K562 (cell line): ENCODE results near the gene MTMR3. TPM values are rescaled to one million over a fixed set of nuclear protein-coding genes. Genes with fewer than 3 reads are reported as not detected.

Experiments used
- ATAC-seq: fragments of 200-7000 bp; cut with Tn5 transposase; 3 replicates; pipeline ENCODE4 v1.9.1; 2020; ENCODE audit warnings: moderate library complexity
- BruUV-seq: library from RNA; stranded (reverse); fragments of 400-500 nt; replicated peaks from 2 replicates; lab custom pipeline; 2021; lab: Mats Ljungman, UMichigan
- CTCF ChIA-PET: fragments of 300-600 bp; formaldehyde crosslinking; extraction: SDS; loops from one replicate; lab custom pipeline; 2021; ENCODE audit warnings: low intra/inter-chr PET ratio; lab: Yijun Ruan, JAX
- POLR2A ChIA-PET: fragments of 300-600, 350-650 bp; sonication (Branson Sonifier 250); formaldehyde crosslinking; extraction: SDS; loops from one replicate; lab custom pipeline; 2021; ENCODE audit warnings: antibody characterized with exemption, inconsistent platforms; lab: Yijun Ruan, JAX
- DNase-seq, 4 experiments: peaks; one replicate each; pipeline versions ENCODE4 v3.0.0 to v3.0.0-alpha.2; 2011 to 2018; ENCODE audit warnings: low spot score in 3 of 4, mixed read lengths in 3 of 4; ENCODE audit errors: extremely low read depth in 1 of 4
- FAIRE-seq: peaks from 2 replicates; lab custom pipeline; 2011; peaks lifted over from hg19 to GRCh38; lab: Jason Lieb, UNC
- H2AFZ ChIP-seq: 2 replicates; pipeline ENCODE4 v1.6.0; 2011; ENCODE audit warnings: low read depth, low read length, control low read depth, inconsistent platforms
- H3K27ac ChIP-seq: fragments of 200-600 bp; 3 replicates; pipeline ENCODE4 v1.8.0; 2011; ENCODE audit warnings: low read depth, mild to moderate bottlenecking, control low read depth, inconsistent platforms, low read length, moderate library complexity, mixed read lengths; ENCODE audit errors: extremely low read depth
- H3K27me3 ChIP-seq, 2 experiments: fragments of 300-600 bp in 1 of 2; 2 replicates in 1 of 2; 3 replicates in 1 of 2; pipeline versions ENCODE4 v1.6.0 to v1.8.0; 2011; ENCODE audit warnings: inconsistent platforms in 2 of 2, low read length in 2 of 2, mild to moderate bottlenecking in 1 of 2, mixed read lengths in 1 of 2, moderate library complexity in 1 of 2; ENCODE audit not compliant: control insufficient read depth in 2 of 2, insufficient read depth in 2 of 2
- H3K36me3 ChIP-seq: fragments of 300-600 bp; 3 replicates; pipeline ENCODE4 v1.8.0; 2011; ENCODE audit warnings: mild to moderate bottlenecking, low read length, inconsistent platforms; ENCODE audit not compliant: control insufficient read depth, insufficient read depth
- H3K4me1 ChIP-seq, 2 experiments: fragments of 200-600 bp in 1 of 2; replicated peaks in 1 of 2; 2 replicates in 1 of 2; 3 replicates in 1 of 2; pipeline versions ENCODE4 v1.5.1 to v1.8.0; 2011; ENCODE audit warnings: inconsistent platforms in 2 of 2, low read length in 2 of 2, mild to moderate bottlenecking in 1 of 2, mixed read lengths in 1 of 2, moderate library complexity in 1 of 2; ENCODE audit not compliant: control insufficient read depth in 2 of 2, insufficient read depth in 2 of 2
- H3K4me2 ChIP-seq: 2 replicates; pipeline ENCODE4 v1.6.1; 2011; ENCODE audit warnings: low read length, control low read depth, inconsistent platforms, mixed read lengths; ENCODE audit not compliant: insufficient read depth
- H3K4me3 ChIP-seq: fragments of 200-600 bp; sonication (generic), shearing (Covaris generic); 2 replicates; pipeline ENCODE4 v1.5.1; 2016; ENCODE audit warnings: control low read depth, inconsistent platforms
- H3K79me2 ChIP-seq: fragments of 200-600 bp; 3 replicates; pipeline ENCODE4 v1.8.0; 2011; ENCODE audit warnings: low read length, inconsistent platforms; ENCODE audit not compliant: control insufficient read depth, insufficient read depth
- H3K9ac ChIP-seq, 2 experiments: 2 replicates each; pipeline versions ENCODE4 v1.6.0 to v1.6.1; 2011; ENCODE audit warnings: low read depth in 2 of 2, low read length in 2 of 2, control low read depth in 1 of 2, inconsistent platforms in 1 of 2, mild to moderate bottlenecking in 1 of 2, mixed read lengths in 1 of 2; ENCODE audit not compliant: insufficient read depth in 1 of 2
- H3K9me1 ChIP-seq: one replicate; pipeline ENCODE4 v1.6.0; 2011; ENCODE audit warnings: inconsistent platforms, mild to moderate bottlenecking, low read length, moderate library complexity; ENCODE audit not compliant: control insufficient read depth, insufficient read depth
- H3K9me3 ChIP-seq: replicated peaks from 2 replicates; pipeline ENCODE4 v1.5.1; 2011; ENCODE audit warnings: low read depth, low read length, inconsistent platforms; ENCODE audit not compliant: control insufficient read depth, insufficient read depth
- H4K20me1 ChIP-seq: replicated peaks from 2 replicates; pipeline ENCODE4 v1.6.1; 2011; ENCODE audit warnings: low read length, inconsistent platforms, mixed read lengths; ENCODE audit not compliant: control insufficient read depth, insufficient read depth
- CHD1 ChIP-seq: fragments of 200-600 bp; sonication (generic); IDR thresholded peaks from one replicate; pipeline ENCODE4 v1.6.1; 2012; ENCODE audit warnings: mild to moderate bottlenecking, moderate library complexity, low read length, inconsistent platforms
- ELK3 ChIP-seq: fragments of 450-650 bp; formaldehyde crosslinking; IDR thresholded peaks from 2 replicates; pipeline ENCODE4 v1.4.0; 2020; ENCODE audit warnings: mild to moderate bottlenecking
- POLR3G ChIP-seq: IDR thresholded peaks from 2 replicates; pipeline ENCODE4 v1.6.1; 2011; ENCODE audit not compliant: insufficient read length, insufficient replicate concordance; ENCODE audit errors: extremely low read depth
- RBM39 ChIP-seq: fragments of 200-400 bp; formaldehyde crosslinking; optimal IDR thresholded peaks from 2 replicates; pipeline ENCODE3; 2018; ENCODE audit warnings: low read depth, low read length
- ZNF395 ChIP-seq: fragments of 200-800 bp; sonication (Bioruptor generic); IDR thresholded peaks from 2 replicates; pipeline ENCODE4 v1.6.1; 2017; ENCODE audit warnings: missing genetic modification characterization, missing compliant biosample characterization
- WGBS: fragments of 100-300 bp; shearing (Covaris generic); methylation state at CpG from one replicate; pipeline ENCODE4 v1.1.6; 2016; ENCODE audit warnings: low coverage, mixed read lengths; ENCODE audit not compliant: insufficient coverage; ENCODE audit errors: missing lambda C conversion rate; 5-methylcytosine and 5-hydroxymethylcytosine counted together
- in situ Hi-C: fragments of 300-500 bp; cut with MboI; formaldehyde crosslinking; loops from 4 replicates; pipeline ENCODE4 v1.15.0; 2018; ENCODE audit warnings: inconsistent platforms, mixed read lengths
- intact Hi-C: fragments of 100-400 bp; cut with micrococcal nuclease; formaldehyde crosslinking; loops from 2 replicates; pipeline ENCODE4 v1.14.2; 2022
- polyA plus RNA-seq, 8 experiments: library from polyadenylated mRNA; depleted of rRNA in 4 of 8; stranded (reverse) in 5 of 8; unstranded in 3 of 8; fragments of >200 nt; fragmentation: Nextera tagmentation in 2 of 8; fragmentation: Illumina TruSeq in 1 of 8; extraction: Ambion mirVana in 2 of 8; extraction: Trizol in 1 of 8; gene quantifications; 2 replicates each; pipeline versions ENCODE4 v1.2.1 to v1.2.3, GENCODE V29; 2011 to 2014; ENCODE audit warnings: inconsistent platforms in 1 of 8, missing spikeins in 1 of 8
- total RNA-seq, 7 experiments: library from RNA; depleted of rRNA in 6 of 7; stranded (reverse); fragments of >200 nt in 6 of 7; fragmentation: Illumina TruSeq in 2 of 7; extraction: Trizol in 2 of 7; gene quantifications; 2 replicates each; pipeline versions ENCODE4 v1.2.1 to v1.2.3, GENCODE V29; 2011 to 2021; ENCODE audit warnings: low replicate concordance in 1 of 7

The MTMR3 gene
- total and polyA plus RNA-seq, 9 of the 15 experiments (the other 6 are each of a cell fraction or from before 2014, with no cell fraction given) = 1.6 to 13.7 (median 7.9) TPM

- H3K9me3 ChIP-seq = no peaks in the 10 kb centered on the region
- H4K20me1 ChIP-seq = no peaks in the 10 kb centered on the region; the same call in 1 of the 2 replicates
- BruUV-seq = no TSS peak
- in situ Hi-C loops = no loop called here
- TF ChIP-seq RBM39 (no peak), CHD1 (no peak), ZNF395 (CRISPR knock-in tag) (no peak), POLR3G (no peak), ELK3 (CRISPR knock-in tag) (no peak)
- H3K4me3 ChIP-seq = no peak overlapping the region
- no peaks in the 10 kb centered on the region; a peak in 1 of 5 replicates for H3K4me1 ChIP-seq
- ChIA-PET CTCF (no interaction called here), POLR2A (no interaction called here)
- ATAC-seq = no peak
- no peak for FAIRE-seq
- H3K27me3 ChIP-seq = peaks cover 7 to 34% of the 10 kb centered on the region in 2 experiments; a peak in 4 of 5 replicates
- no peak overlapping the region for H3K9ac ChIP-seq
- H2AFZ ChIP-seq = no peak overlapping the region
- DNase-seq = no peak
- no peak overlapping the region for H3K4me2 ChIP-seq
- no peaks in the 10 kb centered on the region for H3K79me2 ChIP-seq
- H3K36me3 ChIP-seq = no peaks in the 10 kb centered on the region
- 0% methylated on average over 3 of the region's 3 CpGs for WGBS
- H3K27ac ChIP-seq = no peak overlapping the region
- H3K9me1 ChIP-seq = no peaks in the 10 kb centered on the region
- intact Hi-C loops = no loop called here
Observed at GRCh38 chr22:30044369-30044768, 161.4 kb downstream of the MTMR3 start.
